Vein endothelial cell (primary cell): ENCODE measurements around the gene RIBC1. TPM values are rescaled to one million over a fixed set of nuclear protein-coding genes. Genes with fewer than 3 reads are reported as not detected.

Experiments used
- small RNA-seq: library from RNA; depleted of rRNA; stranded (forward); fragments of <200 nt; gene quantifications from one replicate; pipeline ENCODE3, GENCODE V24; 2012
- total RNA-seq: library from RNA; depleted of rRNA; stranded (reverse); fragments of >200 nt; gene quantifications from 2 replicates; pipeline ENCODE4 v1.2.3, GENCODE V29; 2012

Gene RIBC1
- total RNA-seq = 0.19 TPM in 1 of 2 replicates, not detected in the other

DNA sequence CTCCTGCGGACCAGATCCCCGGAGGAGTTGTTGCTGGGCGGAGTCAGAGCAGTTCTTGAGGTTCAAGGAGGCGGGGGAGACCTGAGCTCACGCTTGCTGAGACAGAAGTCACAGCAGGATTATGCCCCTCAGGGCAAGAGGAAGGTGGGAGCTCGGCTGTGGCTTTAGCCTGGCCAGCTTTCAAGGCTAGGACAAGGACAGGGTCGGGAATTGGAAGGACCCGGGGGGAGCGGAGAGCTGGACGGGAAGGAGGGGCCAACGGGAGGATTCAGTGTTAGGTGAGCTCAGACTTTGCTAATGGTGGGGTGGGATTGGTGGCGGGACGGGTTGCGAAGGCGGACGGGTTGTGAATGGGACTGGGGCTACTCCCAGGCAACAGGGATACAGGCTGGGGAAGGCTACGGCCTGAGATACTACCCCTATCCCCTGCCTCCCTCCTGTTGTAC lies at the start of gene RIBC1:
TSS of gene RIBC1 (plus strand) at position 13 of the 446 bp plus-strand sequence. CDS start 3,404 bp downstream, outside the sequence.

DNA sequence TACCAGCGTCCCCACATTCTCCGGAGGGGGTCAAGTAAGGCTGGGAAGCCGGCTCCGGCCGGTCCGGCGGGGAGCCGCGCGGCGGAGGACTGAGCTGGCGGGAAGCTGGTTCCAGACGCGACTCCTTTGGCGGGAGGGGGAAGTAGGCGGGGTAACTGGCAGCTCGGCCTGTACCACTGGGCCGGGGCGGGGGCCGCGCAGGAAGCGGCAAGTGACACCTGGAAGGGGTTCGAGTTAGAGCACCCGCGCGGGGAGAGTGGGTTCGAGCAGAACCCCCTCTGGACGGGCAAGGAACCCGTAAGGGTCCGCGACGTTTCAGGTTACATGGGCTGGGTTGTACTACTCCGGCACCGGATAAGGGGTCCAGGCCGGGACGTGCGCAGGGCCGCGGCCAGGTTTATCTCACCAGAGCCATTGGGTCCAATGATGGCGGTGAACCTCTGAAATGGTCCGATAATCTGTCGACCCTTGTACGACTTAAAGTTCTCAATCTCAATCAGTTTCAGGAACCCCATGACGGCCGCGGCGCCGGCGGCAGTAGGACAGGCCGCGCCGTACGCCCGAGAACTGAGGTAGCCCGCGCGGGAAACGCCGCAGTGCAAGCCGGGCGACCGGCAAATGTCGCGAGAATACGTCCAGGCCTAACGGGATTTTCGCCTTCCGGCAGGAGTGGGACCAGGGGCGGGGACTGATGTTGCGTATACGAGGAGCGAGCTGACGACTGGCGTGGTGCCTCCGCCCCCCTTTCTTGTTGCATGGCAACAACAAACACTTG lies 400 bp upstream of the RIBC1 start, which contains the start of gene SMC1A:
TSS of gene SMC1A (minus strand) at position 569 of the 775 bp plus-strand sequence. CDS start at position 515, 54 bp downstream.

DNA sequence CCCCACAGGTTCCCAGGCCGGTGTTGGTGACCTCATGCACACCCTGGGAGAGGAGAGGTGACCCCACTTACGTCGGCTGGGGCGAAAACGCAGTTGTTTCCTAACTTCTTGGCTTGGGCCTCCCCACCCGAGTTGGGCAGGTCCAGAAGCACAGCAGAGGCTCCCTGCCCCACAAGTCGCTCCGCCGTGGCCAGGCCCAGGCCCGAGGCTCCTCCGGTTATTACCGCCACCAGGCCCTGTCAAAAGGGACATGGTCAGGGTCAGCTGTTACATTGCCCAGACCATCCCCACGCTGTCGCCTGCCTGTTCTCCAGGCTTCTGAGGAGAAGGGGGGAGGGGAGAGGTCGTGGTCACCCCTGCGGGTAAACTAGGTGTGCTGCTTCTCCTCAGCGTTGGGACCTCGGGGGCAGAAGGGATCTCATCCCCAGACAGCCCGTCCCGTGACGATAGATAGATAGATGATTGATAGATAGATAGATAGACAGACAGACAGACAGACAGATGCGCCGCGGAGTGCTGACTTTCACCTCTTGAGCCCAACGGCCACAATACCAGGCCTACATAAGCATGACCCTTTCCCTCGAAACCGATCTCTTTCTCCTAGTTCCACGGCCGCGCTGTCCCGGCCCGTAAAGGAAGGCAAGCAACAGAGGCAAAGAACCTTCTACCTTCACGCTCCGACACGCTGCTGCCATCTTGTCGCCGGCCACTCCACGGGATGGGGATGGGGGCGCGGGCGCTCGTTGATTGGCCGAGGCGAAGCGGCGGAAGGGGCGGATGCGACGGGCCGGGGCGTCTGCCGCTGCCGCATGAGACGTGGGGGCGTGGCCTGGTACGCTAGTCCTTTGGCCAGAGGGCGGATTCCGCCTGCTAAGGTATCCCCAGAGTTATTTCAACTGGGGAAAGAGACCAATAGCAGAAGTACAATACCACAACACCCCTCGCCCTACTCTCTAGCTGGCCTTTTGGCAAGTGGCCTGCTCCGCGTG lies 11.3 kb downstream of the RIBC1 start, which contains the start of gene HSD17B10:
TSS of gene HSD17B10 (minus strand) at position 720 of the 989 bp plus-strand sequence. CDS start at position 695, 25 bp downstream.

Small RNAs within 50 kb of the gene (small RNA-seq; reads per million reads assigned to genes)
- gene MIR6857 = 0.08 reads per million
- 0.08 reads per million for gene VTRNA3-1P

Other genes with a start within 250 kb of the RIBC1 start
- gene KDM5C, start 197.7 kb upstream of the RIBC1 start, total RNA-seq = 106 and 121 TPM in 2 replicates
- gene IQSEC2, start 141.3 kb upstream of the RIBC1 start, total RNA-seq = 4.0 and 4.2 TPM in 2 replicates
- gene SMC1A, start 219 bp upstream of the RIBC1 start, total RNA-seq = 20.3 and 30.4 TPM in 2 replicates
- 47.9 and 52.3 TPM in 2 replicates for gene HSD17B10, start 11.5 kb downstream of the RIBC1 start, total RNA-seq